Measurements from ENCODE around the gene ZBTB9. TPM values are rescaled to one million over a fixed set of nuclear protein-coding genes. Genes with fewer than 3 reads are reported as not detected.
"Not testable (repeated sequence)": the region's sequence is repeated elsewhere in the genome, so short reads cannot be mapped to it uniquely, and the experiment has no call there.

Gene ZBTB9
- total and polyA plus RNA-seq, 2 donors (not counting 1 experiment from before 2014, with no cell fraction given) = 2.9 to 11.8 TPM

GRCh38 chr6:33483678-33484077 lies 29.3 kb downstream of the ZBTB9 start:
- Histone ChIP-seq H4K20me1 (ENCODE audit: control insufficient read depth, insufficient read depth, low read length, poor library complexity, severe bottlenecking) (no peaks in the 10 kb centered on the region), H3K9me3 (ENCODE audit: control extremely low read depth in 1 of 3, control insufficient read depth in 2 of 3, insufficient read depth in 1 of 3, low read length in 2 of 3) (no peaks in the 10 kb centered on the region), H3K4me1 (ENCODE audit: control insufficient read depth in 2 of 2, insufficient read depth in 2 of 2, low read length in 2 of 2) (no peaks in the 10 kb centered on the region), H2AFZ (ENCODE audit: insufficient read depth, low read depth, low read length, poor library complexity, severe bottlenecking) (no peak overlapping the region), H3K4me2 (replicated peaks; ENCODE audit: low read depth, low read length, poor library complexity, severe bottlenecking) (no peak overlapping the region), H3K9ac (ENCODE audit: low read length) (no peak overlapping the region), H3K79me2 (ENCODE audit: control insufficient read depth, insufficient read depth, low read length) (no peaks in the 10 kb centered on the region), H3K36me3 (replicated peaks in 1 of 2; ENCODE audit: control extremely low read depth in 1 of 2, control insufficient read depth in 1 of 2, extremely low read depth in 1 of 2, insufficient read depth in 2 of 2, low read length in 1 of 2) (no peaks in the 10 kb centered on the region), H3K27ac (ENCODE audit: low read length in 2 of 2) (no peak overlapping the region), H3K27me3 (replicated peaks in 1 of 4; ENCODE audit: control extremely low read depth in 1 of 4, control insufficient read depth in 3 of 4, insufficient read depth in 4 of 4, low read length in 3 of 4) (no peaks in the 10 kb centered on the region), H3K4me3 (ENCODE audit: control extremely low read depth in 1 of 5, extremely low read depth in 1 of 5, insufficient read depth in 1 of 5, low read depth in 2 of 5, low read length in 4 of 5) (no peak overlapping the region)
- Mint-ChIP-seq H3K27me3 (peaks cover 12% of the 10 kb centered on the region), H3K4me1 (no peaks in the 10 kb centered on the region), H3K27ac (no peak overlapping the region), H3K9me3 (ENCODE audit: insufficient read depth) (no peaks in the 10 kb centered on the region), H3K4me3 (no peak overlapping the region)
- intact Hi-C loops (cut with micrococcal nuclease) = no loop called here
- POLR2A ChIA-PET = no interaction called here
- TF ChIP-seq, protein P1, sequence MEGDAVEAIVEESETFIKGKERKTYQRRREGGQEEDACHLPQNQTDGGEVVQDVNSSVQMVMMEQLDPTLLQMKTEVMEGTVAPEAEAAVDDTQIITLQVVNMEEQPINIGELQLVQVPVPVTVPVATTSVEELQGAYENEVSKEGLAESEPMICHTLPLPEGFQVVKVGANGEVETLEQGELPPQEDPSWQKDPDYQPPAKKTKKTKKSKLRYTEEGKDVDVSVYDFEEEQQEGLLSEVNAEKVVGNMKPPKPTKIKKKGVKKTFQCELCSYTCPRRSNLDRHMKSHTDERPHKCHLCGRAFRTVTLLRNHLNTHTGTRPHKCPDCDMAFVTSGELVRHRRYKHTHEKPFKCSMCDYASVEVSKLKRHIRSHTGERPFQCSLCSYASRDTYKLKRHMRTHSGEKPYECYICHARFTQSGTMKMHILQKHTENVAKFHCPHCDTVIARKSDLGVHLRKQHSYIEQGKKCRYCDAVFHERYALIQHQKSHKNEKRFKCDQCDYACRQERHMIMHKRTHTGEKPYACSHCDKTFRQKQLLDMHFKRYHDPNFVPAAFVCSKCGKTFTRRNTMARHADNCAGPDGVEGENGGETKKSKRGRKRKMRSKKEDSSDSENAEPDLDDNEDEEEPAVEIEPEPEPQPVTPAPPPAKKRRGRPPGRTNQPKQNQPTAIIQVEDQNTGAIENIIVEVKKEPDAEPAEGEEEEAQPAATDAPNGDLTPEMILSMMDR (IDR thresholded peaks at IDR 0.05) = no peak
- TF ChIP-seq EZH2 (IDR thresholded peaks at IDR 0.05; ENCODE audit: borderline replicate concordance, insufficient read depth, low read depth, low read length, poor library complexity, severe bottlenecking) = no peak
- no peak for ATAC-seq (ENCODE audit: low read depth)
- no peak for DNase-seq
- CTCF ChIA-PET = no interaction called here
- no CpG with 5 or more reads among the region's 3 CpGs for WGBS (ENCODE audit: insufficient coverage)

- H3K9me3 Mint-ChIP-seq (ENCODE audit: insufficient read depth); H3K4me3 Mint-ChIP-seq; H2AFZ ChIP-seq (ENCODE audit: insufficient read depth, low read depth, low read length, poor library complexity, severe bottlenecking); H3K9ac ChIP-seq (ENCODE audit: low read length); H3K27ac ChIP-seq (ENCODE audit: low read length in 2 of 2); H3K4me1 ChIP-seq (ENCODE audit: control insufficient read depth in 2 of 2, insufficient read depth in 2 of 2, low read length in 2 of 2); H3K27ac Mint-ChIP-seq; POLR2A ChIA-PET; H3K36me3 ChIP-seq (replicated peaks in 1 of 2; ENCODE audit: control extremely low read depth in 1 of 2, control insufficient read depth in 1 of 2, extremely low read depth in 1 of 2, insufficient read depth in 2 of 2, low read length in 1 of 2); H3K27me3 ChIP-seq (replicated peaks in 1 of 4; ENCODE audit: control extremely low read depth in 1 of 4, control insufficient read depth in 3 of 4, insufficient read depth in 4 of 4, low read length in 3 of 4); intact Hi-C loops (cut with micrococcal nuclease); H4K20me1 ChIP-seq (ENCODE audit: control insufficient read depth, insufficient read depth, low read length, poor library complexity, severe bottlenecking); H3K4me3 ChIP-seq (ENCODE audit: control extremely low read depth in 1 of 5, extremely low read depth in 1 of 5, insufficient read depth in 1 of 5, low read depth in 2 of 5, low read length in 4 of 5); H3K4me1 Mint-ChIP-seq; ATAC-seq (ENCODE audit: low read depth); H3K4me2 ChIP-seq (replicated peaks; ENCODE audit: low read depth, low read length, poor library complexity, severe bottlenecking); DNase-seq; H3K79me2 ChIP-seq (ENCODE audit: control insufficient read depth, insufficient read depth, low read length); H3K9me3 ChIP-seq (ENCODE audit: control extremely low read depth in 1 of 3, control insufficient read depth in 2 of 3, insufficient read depth in 1 of 3, low read length in 2 of 3): not testable (repeated sequence)
- peaks cover 15% of the 10 kb centered on the region for H3K27me3 Mint-ChIP-seq
- no CpG with 5 or more reads among the region's 6 CpGs for WGBS (ENCODE audit: insufficient coverage)
- CTCF ChIA-PET = interaction anchor here (0.7 kb wide), 1 partner anchor 56 kb away, joined by 3 read pairs; no protein-coding TSS in a partner anchor
These were observed 30.4 kb downstream of the ZBTB9 start for GRCh38 chr6:33484673-33485262.

DNA sequence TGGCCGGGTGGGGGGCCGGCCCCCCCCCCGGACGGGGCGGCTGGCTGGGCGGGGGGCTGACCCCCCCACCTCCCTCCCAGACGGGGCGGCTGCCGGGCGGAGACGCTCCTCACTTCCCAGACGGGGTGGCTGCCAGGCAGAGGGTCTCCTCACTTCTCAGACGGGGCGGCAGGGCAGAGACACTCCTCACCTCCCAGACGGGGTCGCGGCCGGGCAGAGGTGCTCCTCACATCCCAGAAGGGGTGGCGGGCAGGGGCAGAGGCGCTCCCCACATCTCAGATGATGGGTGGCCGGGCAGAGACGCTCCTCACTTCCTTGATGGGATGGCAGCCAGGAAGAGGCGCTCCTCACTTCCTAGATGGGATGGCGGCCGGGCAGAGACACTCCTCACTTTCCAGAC lies 31.3 kb downstream of the ZBTB9 start:
- H3K27me3 ChIP-seq (replicated peaks in 1 of 4; ENCODE audit: control extremely low read depth in 1 of 4, control insufficient read depth in 3 of 4, insufficient read depth in 4 of 4, low read length in 3 of 4); DNase-seq; intact Hi-C loops (cut with micrococcal nuclease); H3K9me3 Mint-ChIP-seq (ENCODE audit: insufficient read depth); H3K4me3 ChIP-seq (ENCODE audit: control extremely low read depth in 1 of 5, extremely low read depth in 1 of 5, insufficient read depth in 1 of 5, low read depth in 2 of 5, low read length in 4 of 5); H3K4me1 ChIP-seq (ENCODE audit: control insufficient read depth in 2 of 2, insufficient read depth in 2 of 2, low read length in 2 of 2); H3K27ac Mint-ChIP-seq; H3K4me3 Mint-ChIP-seq; H3K4me1 Mint-ChIP-seq; CTCF ChIA-PET; H3K4me2 ChIP-seq (replicated peaks; ENCODE audit: low read depth, low read length, poor library complexity, severe bottlenecking); H3K79me2 ChIP-seq (ENCODE audit: control insufficient read depth, insufficient read depth, low read length); H4K20me1 ChIP-seq (ENCODE audit: control insufficient read depth, insufficient read depth, low read length, poor library complexity, severe bottlenecking); H3K27ac ChIP-seq (ENCODE audit: low read length in 2 of 2); H3K9ac ChIP-seq (ENCODE audit: low read length); POLR2A ChIA-PET; ATAC-seq (ENCODE audit: low read depth); H3K36me3 ChIP-seq (replicated peaks in 1 of 2; ENCODE audit: control extremely low read depth in 1 of 2, control insufficient read depth in 1 of 2, extremely low read depth in 1 of 2, insufficient read depth in 2 of 2, low read length in 1 of 2); H3K9me3 ChIP-seq (ENCODE audit: control extremely low read depth in 1 of 3, control insufficient read depth in 2 of 3, insufficient read depth in 1 of 3, low read length in 2 of 3); H2AFZ ChIP-seq (ENCODE audit: insufficient read depth, low read depth, low read length, poor library complexity, severe bottlenecking): not testable (repeated sequence)
- 97% methylated on average over 11 of the region's 25 CpGs for WGBS (ENCODE audit: insufficient coverage)
- H3K27me3 Mint-ChIP-seq = peaks cover 13% of the 10 kb centered on the region

Data from B cell (primary cell).